Omental fat pad (tissue), 4 donors: ENCODE measurements around the gene U2AF1L4. TPM values are rescaled to one million over a fixed set of nuclear protein-coding genes. Genes with fewer than 3 reads are reported as not detected.

ENCODE experiments used
- ATAC-seq: fragments of 150-250 bp; one replicate; pipeline ENCODE4 v1.9.1; 2016; ENCODE audit warnings: mild to moderate bottlenecking, moderate library complexity; ENCODE audit not compliant: low FRiP score
- DNase-seq: peaks from one replicate; pipeline ENCODE4 v3.0.0-alpha.2; 2019; ENCODE audit warnings: low spot score
- CTCF ChIP-seq, 3 donors: fragments of 450-650 bp; IDR thresholded peaks; one replicate each; pipeline ENCODE4 v1.5.1; 2016 to 2017; ENCODE audit warnings: antibody characterized with exemption in 3 of 3, mild to moderate bottlenecking in 3 of 3, moderate library complexity in 2 of 3
- total RNA-seq, 4 donors: library from RNA; depleted of rRNA; stranded (reverse); fragments of >200 nt; gene quantifications; one replicate each; pipeline ENCODE4 v1.1.0, GENCODE V29; 2016

U2AF1L4 gene
- total RNA-seq, 4 donors from 2014 or later = 18.4 to 23.8 (median 22.9) TPM

- ATAC-seq (no peak), DNase-seq (no peak)
- TF ChIP-seq CTCF (IDR thresholded peaks at IDR 0.05) = no peak
Observed at GRCh38 chr19:35732540-35733179, 12.6 kb downstream of the U2AF1L4 start.

- no peak for ATAC-seq
- DNase-seq = no peak
- TF ChIP-seq CTCF (IDR thresholded peaks at IDR 0.05) = no peak
Observed at GRCh38 chr19:35731779-35732405, 13.3 kb downstream of the U2AF1L4 start.

GRCh38 chr19:35731353-35731752 is 13.9 kb downstream of the U2AF1L4 start:
- no peak for ATAC-seq
- DNase-seq = no peak
- no peak for TF ChIP-seq CTCF (IDR thresholded peaks at IDR 0.05)

- DNase-seq (no peak), ATAC-seq (no peak)
- no peak for TF ChIP-seq CTCF (IDR thresholded peaks at IDR 0.05)
Observed at GRCh38 chr19:35730326-35730725, 14.9 kb downstream of the U2AF1L4 start.

- ATAC-seq (no peak), DNase-seq (no peak)
- no peak for TF ChIP-seq CTCF (IDR thresholded peaks at IDR 0.05)
Observed at GRCh38 chr19:35729763-35730162, 15.5 kb downstream of the U2AF1L4 start.

GRCh38 chr19:35729021-35729420 is 16.2 kb downstream of the U2AF1L4 start:
- TF ChIP-seq CTCF (IDR thresholded peaks at IDR 0.05) = no peak

More at GRCh38 chr19:35729021-35729420, 16.2 kb downstream of the U2AF1L4 start:
- DNase-seq (no peak), ATAC-seq (no peak)
